Dermis lymphatic vessel endothelial cell (primary cell): ENCODE measurements around the gene UBL4B. TPM values are rescaled to one million over a fixed set of nuclear protein-coding genes. Genes with fewer than 3 reads are reported as not detected.

Experiments
- total RNA-seq: library from RNA; depleted of rRNA; stranded (reverse); fragments of >200 nt; gene quantifications from 2 replicates; pipeline ENCODE4 v1.2.1, GENCODE V29; 2014

UBL4B gene
- not detected in 2 replicates for total RNA-seq

DNA sequence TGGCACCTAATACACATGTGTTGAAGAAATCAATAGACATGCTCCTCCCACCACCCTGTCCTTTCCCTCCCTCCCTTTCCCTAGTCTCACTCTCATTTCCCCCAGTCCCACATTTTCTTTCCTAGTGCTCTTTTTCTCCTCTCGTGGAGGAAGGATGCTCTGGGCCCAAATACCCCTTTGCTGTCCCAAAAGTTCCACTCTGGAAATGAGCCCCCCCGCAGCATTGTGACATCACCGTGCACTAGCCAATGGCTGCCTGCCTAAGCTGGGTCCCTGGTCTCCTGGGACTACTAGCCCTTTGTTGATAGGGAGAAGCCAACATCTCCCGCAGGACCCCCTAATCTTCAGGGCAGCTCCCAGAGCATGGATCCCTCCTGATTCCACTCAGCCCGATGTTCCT, at the start of gene UBL4B:
Gene UBL4B, plus strand, starts transcription at position 301 of the 400 bp plus-strand sequence. Its CDS starts 92 bp downstream, at position 393.

DNA sequence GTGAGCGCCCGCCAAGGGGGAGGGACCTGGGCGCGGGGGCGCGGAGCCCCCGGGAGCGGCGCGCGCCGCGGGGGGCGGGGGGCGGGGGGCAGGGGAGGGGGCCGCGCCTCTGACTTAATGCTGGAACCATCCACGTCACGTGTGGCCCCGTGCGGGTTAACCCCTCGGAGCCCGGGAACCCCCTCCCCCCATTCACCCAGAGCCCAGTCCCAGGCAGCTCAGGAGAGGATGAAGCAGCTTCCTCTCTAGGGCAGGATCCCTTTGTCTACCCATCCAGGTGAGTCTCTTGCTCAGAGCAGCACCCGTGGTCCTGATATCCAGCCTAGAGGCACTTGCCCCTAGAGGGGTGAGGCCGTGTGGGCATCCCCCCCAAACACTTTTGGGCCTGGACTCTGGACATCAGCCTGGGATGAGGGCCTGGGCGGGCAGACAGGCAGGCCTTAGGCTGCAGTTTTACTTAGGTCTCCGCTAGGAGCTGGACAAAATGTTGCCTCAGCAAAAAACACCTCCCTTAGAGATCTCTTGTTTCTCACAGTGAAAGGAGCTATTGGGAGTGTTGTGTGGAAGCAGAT, 41.5 kb upstream of the UBL4B start, which contains the start of gene ALX3:
Gene ALX3, minus strand, starts transcription at position 2 of the 572 bp plus-strand sequence. CDS start 60 bp downstream, outside the sequence.

GRCh38 chr1:110150330-110151174, 38.3 kb downstream of the UBL4B start, which contains the start of gene SLC6A17:
Gene SLC6A17 (plus strand): TSS chr1:110150494. CDS start chr1:110166930, 16,436 bp downstream.

Other genes starting within 250 kb of the UBL4B start
- 3.9 and 5.9 TPM in 2 replicates for gene CSF1, start 201.6 kb upstream of the UBL4B start, total RNA-seq
- 46.9 and 47.6 TPM in 2 replicates for gene AHCYL1, start 127.7 kb upstream of the UBL4B start, total RNA-seq
- 44.1 and 45.8 TPM in 2 replicates for gene STRIP1, start 77.8 kb upstream of the UBL4B start, total RNA-seq
- not detected in 2 replicates for gene ALX3, start 41.8 kb upstream of the UBL4B start, total RNA-seq
- gene SLC6A17, start 38.1 kb downstream of the UBL4B start, total RNA-seq: 1.0 and 1.3 TPM in 2 replicates
- 0.34 and 0.98 TPM in 2 replicates for gene KCNC4, start 97.9 kb downstream of the UBL4B start, total RNA-seq
- 28.6 and 30.5 TPM in 2 replicates for gene RBM15, start 226.9 kb downstream of the UBL4B start, total RNA-seq